Suprapubic skin (tissue), 4 donors: ENCODE results near the gene TMTC2.

Experiments used
- CTCF ChIP-seq, 2 donors: fragments of 200-600 bp in 1 of 2; fragments of 450-650 bp in 1 of 2; sonication (generic) in 1 of 2; IDR thresholded peaks; one replicate each; pipeline ENCODE4 v1.5.1; 2016 to 2019; ENCODE audit warnings: antibody characterized with exemption in 2 of 2, mild to moderate bottlenecking in 1 of 2, moderate library complexity in 1 of 2
- EP300 ChIP-seq: sonication (generic); formaldehyde crosslinking; IDR thresholded peaks from one replicate; pipeline ENCODE4 v1.6.1; 2017; ENCODE audit warnings: antibody characterized with exemption
- POLR2A ChIP-seq, 2 donors: fragments of 450-650 bp; IDR thresholded peaks; one replicate each; pipeline ENCODE4 v1.6.1; 2017; ENCODE audit warnings: antibody characterized with exemption in 2 of 2, mild to moderate bottlenecking in 2 of 2, moderate library complexity in 2 of 2
- POLR2AphosphoS5 ChIP-seq, 3 donors: sonication (generic); formaldehyde crosslinking; IDR thresholded peaks; one replicate each; pipeline ENCODE4 v1.6.1; 2017; ENCODE audit warnings: antibody characterized with exemption in 3 of 3

GRCh38 chr12:82650627-82651337, 35.9 kb upstream of the TMTC2 start:
- TF ChIP-seq CTCF (IDR thresholded peaks at IDR 0.05) (no peak), POLR2A (IDR thresholded peaks at IDR 0.05) (no peak), POLR2AphosphoS5 (IDR thresholded peaks at IDR 0.05) (no peak), EP300 (no peak)
